WERI-Rb-1 (cell line): ENCODE measurements around the gene TWF2.

Experiments
- DNase-seq: peaks from one replicate; pipeline ENCODE4 v3.0.0-alpha.2; 2020
- H3K27ac ChIP-seq: fragments of 250-450 bp; sonication (Bioruptor Pico); 2 replicates; pipeline ENCODE4 v1.5.1; 2020; ENCODE audit warnings: mild to moderate bottlenecking, moderate library complexity
- H3K27me3 ChIP-seq: fragments of 250-450 bp; sonication (Bioruptor Pico); 2 replicates; pipeline ENCODE4 v1.5.1; 2021; ENCODE audit warnings: mild to moderate bottlenecking, low read depth, moderate library complexity; ENCODE audit not compliant: insufficient read depth, severe bottlenecking
- H3K36me3 ChIP-seq: fragments of 250-450 bp; sonication (Bioruptor Pico); 2 replicates; pipeline ENCODE4 v1.5.1; 2020; ENCODE audit warnings: mild to moderate bottlenecking, moderate library complexity
- H3K4me3 ChIP-seq: 2 replicates; pipeline ENCODE4 v1.5.1; 2011; ENCODE audit warnings: low read depth, mild to moderate bottlenecking, control low read depth, low read length
- H3K9me3 ChIP-seq: fragments of 250-450 bp; sonication (Bioruptor Pico); 2 replicates; pipeline ENCODE4 v1.5.1; 2021; ENCODE audit warnings: mild to moderate bottlenecking, moderate library complexity; ENCODE audit not compliant: severe bottlenecking
- CTCF ChIP-seq: IDR thresholded peaks from 2 replicates; pipeline ENCODE4 v1.5.1; 2011; ENCODE audit warnings: low read depth, mild to moderate bottlenecking, control low read depth, inconsistent platforms, low read length

Gene TWF2

GRCh38 chr3:52225452-52226228 is 13.3 kb downstream of the TWF2 start, which contains the start of gene TLR9:
TLR9 (minus strand) TSS chr3:52225645; CDS start chr3:52225529, 116 bp downstream.
- H3K9me3 ChIP-seq = no peaks in the 10 kb centered on the region
- DNase-seq = no peak

GRCh38 chr3:52223449-52224408 is 15.2 kb downstream of the TWF2 start:
- TF ChIP-seq CTCF = no peak
- Histone ChIP-seq H3K27ac (no peak overlapping the region), H3K9me3 (no peaks in the 10 kb centered on the region), H3K4me3 (no peak overlapping the region), H3K36me3 (no peaks in the 10 kb centered on the region), H3K27me3 (no peaks in the 10 kb centered on the region)
- DNase-seq = no peak

More at GRCh38 chr3:52225452-52226228, 13.3 kb downstream of the TWF2 start, which contains the start of gene TLR9:
- Histone ChIP-seq H3K27ac (no peak within 1 kb of the TSS), H3K27me3 (no peaks in the 10 kb centered on the region), H3K36me3 (no peaks in the 10 kb centered on the region; the same call in 1 of the 2 replicates), H3K4me3 (no peak within 1 kb of the TSS)
- no peak for TF ChIP-seq CTCF

GRCh38 chr3:52222319-52223221 is 16.4 kb downstream of the TWF2 start:
- Histone ChIP-seq H3K27me3 (no peaks in the 10 kb centered on the region), H3K36me3 (no peaks in the 10 kb centered on the region), H3K4me3 (no peak overlapping the region), H3K9me3 (no peaks in the 10 kb centered on the region), H3K27ac (no peak overlapping the region)
- no peak for DNase-seq
- TF ChIP-seq CTCF = no peak

- no peak for DNase-seq
- H3K27ac ChIP-seq = no peak overlapping the region
- H3K36me3 ChIP-seq = no peaks in the 10 kb centered on the region
- no peak for TF ChIP-seq CTCF
- no peaks in the 10 kb centered on the region for H3K27me3 ChIP-seq
- no peak overlapping the region for H3K4me3 ChIP-seq
- H3K9me3 ChIP-seq = no peaks in the 10 kb centered on the region
Observed at GRCh38 chr3:52221563-52222318, 17.2 kb downstream of the TWF2 start.

GRCh38 chr3:52221141-52221562 is 17.8 kb downstream of the TWF2 start:
- DNase-seq = no peak
- H3K27me3 ChIP-seq = no peaks in the 10 kb centered on the region
- H3K9me3 ChIP-seq = no peaks in the 10 kb centered on the region
- no peak overlapping the region for H3K4me3 ChIP-seq
- H3K27ac ChIP-seq = no peak overlapping the region
- TF ChIP-seq CTCF = no peak
- no peaks in the 10 kb centered on the region for H3K36me3 ChIP-seq
